ENCODE data around the gene TRIM71.
"Not testable (repeated sequence)": the region's sequence is repeated elsewhere in the genome, so short reads cannot be mapped to it uniquely, and the experiment has no call there.

Gene TRIM71

DNA sequence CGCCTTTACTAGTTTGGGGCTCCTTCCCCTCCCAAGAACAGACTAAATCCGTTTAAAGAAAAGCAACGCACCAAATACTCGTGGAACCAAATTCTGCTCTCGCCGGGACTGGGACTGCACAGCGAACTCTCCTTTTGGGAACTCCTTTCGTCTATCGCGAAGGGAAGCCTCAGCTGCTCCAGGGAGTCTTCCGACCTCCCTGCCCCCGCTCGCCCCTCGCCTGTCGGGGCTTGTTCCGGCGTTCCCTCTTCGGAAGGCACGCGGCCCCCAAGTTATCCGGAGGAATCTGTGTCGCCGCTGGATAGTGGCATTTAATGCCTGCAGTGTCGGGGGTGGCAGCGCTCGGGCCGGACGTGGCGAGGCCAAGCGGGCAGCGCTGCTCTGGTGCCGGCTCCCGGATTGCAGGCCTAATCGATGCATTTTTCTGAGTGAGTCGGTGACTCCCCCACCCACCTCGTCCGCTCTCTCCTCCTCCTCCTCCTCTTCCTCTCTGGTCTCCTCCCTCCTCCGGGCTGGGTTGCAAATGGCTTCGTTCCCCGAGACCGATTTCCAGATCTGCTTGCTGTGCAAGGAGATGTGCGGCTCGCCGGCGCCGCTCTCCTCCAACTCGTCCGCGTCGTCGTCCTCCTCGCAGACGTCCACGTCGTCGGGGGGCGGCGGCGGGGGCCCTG, at the start of gene TRIM71:
TRIM71 (plus strand) TSS at position 440 of the 671 bp plus-strand sequence; CDS start at position 524, 84 bp downstream.
- peak; percentile 42 for DNase-seq

DNA sequence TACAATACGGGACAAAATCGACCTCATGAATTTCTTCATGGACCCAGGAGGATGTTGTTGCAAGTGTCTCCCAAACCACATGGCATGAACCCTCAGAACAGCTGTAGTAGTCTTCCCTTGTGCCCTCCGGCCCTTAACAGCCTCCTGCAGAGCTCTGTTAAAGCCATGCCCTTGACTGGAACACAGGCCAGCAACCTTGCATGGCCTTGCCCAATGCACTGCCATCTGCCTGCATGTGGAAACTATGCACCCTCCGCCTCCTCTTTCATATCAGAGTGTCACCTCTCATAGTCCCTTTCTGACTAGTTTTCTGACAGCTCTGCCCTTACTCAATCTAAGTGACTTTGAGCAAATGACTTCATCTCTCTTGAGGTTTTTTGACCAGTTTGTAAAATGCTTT, 39.4 kb upstream of the TRIM71 start:
- peak; percentile 53 for DNase-seq

DNA sequence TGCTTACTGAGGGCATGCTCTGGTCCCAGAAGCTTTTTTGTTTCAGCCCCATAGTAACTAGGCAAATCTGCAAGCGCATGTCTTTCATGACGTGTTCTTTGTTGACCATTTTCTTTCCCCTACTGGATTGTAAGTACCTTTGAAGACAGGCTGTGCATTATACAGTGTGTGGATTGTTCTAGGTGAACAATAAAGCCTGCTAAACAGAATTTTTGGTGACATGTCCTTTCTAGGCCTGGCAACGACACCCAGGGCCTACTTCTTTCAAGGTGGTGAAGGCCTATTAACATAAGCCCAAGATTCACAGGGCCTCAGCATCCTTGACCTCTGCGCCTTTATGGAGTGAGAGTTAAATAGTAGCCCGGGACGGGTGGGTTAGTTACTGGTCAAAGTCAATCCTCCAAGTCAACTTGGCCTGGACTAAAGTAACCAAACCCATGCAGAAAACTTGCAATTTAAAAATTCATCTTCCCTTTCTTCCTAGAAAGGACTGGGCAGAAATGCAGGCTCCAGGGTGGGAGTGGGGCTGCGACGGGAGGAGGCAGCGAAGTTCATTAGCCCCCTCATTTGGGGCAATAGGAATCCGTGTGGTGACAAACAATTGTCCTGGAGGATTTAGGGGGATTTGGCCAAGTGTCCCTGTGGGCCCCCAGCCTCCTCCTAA, 37.6 kb upstream of the TRIM71 start:
- no peak for DNase-seq

DNA sequence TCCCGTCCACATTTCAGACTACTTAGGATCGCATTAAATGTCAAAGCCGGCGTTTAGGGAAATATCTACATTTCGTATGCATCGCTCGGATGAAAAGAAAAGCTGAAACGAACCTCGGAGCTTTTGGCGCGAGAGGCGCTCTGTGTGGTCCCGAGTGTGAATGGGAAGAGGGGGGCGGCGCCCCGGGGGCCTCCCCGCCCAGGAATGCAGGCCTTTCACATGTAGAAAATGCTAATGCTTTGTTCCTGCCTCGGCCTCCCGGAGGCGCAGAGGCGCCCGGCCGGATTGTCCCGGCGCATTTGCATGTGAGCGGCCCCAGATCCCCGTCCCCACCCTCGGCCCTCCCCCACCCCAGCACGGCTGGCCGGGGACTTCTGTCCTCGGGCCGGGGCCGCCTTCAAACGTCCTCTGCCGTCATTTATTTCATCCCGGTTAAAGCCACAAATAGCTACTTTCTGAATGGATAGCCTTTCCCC, 37.0 kb upstream of the TRIM71 start:
- DNase-seq, result peak; percentile 17

DNA sequence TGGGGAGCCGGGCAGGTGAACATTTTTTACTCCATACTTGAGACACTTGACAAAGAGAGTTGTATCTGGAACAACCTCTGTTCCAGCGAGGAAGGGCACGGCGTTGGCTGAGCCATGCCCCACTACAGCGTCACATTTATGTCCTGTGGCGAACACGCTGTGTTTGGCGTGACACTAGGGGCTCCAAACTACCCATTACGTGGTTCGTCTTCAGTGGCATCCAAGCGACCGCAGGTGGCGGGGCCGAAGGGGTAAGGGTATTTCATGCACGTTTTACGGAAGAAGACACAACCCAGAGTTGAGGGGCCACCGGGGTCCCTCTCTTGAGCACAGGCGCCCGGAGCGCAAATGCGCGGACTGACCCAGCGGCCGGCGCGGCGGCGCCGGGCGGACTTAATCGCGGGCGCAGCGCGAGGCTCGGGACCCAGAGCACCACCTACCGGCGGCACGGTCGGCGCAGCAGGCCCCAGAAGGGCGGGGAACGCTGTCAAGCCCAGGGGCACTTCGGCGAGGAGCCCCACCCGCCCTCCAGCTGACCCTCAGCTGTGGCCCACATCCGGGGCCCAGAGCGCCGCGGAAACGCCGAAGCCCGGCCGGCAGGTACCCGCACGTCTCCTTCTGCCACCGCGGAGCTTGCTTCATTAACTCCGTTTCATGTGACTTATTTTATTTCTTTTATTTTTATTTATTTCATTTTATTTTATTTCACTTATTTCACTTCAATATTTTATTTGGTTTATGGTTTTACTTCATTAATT, 36.4 kb upstream of the TRIM71 start:
- DNase-seq, result peak; percentile 80

DNA sequence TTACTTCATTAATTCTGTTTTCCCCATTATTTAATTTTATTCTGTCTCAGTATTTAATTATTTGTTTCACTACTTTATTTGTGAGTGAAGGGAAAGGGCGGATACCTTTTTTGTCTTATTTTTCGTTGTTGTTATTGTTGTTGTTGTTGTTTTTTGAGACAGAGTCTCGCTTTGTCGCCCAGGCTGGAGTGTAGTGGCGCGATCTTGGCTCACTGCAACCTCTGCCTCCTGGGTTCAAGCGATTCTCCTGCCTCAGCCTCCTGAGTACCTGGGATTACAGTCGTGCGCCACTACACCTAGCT, 35.9 kb upstream of the TRIM71 start:
- not testable (repeated sequence) for DNase-seq

DNA sequence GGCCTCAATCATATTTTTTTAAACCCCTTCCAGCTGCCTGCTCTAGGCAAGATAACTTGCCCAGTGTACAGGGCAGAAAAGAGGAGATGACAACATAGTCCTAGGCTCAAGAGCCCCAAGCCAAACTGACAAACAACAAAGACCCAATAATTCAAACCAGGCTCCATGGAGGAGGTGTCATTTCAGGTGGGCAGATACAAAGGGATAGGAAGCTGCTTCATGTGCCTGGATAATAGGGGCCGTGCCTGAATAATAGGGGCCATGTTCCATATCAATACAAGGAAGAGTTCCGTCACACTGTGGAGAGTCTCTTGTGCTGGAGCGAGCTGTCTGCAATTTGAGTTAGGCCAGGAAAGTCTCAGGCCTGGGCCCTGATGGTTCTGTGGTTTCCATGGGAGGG, 35.4 kb upstream of the TRIM71 start:
- DNase-seq, result no peak

DNA sequence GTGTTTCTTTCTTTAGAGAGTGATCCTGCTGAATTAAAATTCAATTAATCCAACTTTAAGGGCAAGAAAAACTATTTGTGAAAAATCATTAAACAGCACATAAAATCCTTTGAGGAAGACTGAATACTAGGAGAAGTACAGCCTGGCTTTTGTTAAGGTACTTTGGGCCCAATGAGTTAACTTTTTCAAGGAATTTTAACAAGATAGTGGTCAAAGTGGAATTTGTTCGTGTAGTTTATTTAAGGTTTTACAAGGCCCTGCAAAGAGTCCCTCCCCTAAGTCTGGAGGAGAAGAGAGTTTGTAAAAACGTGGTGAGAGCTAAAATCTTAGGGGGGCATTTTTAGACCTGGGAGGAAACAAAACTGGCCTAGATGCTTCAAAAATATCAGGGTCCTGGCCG, 26.0 kb upstream of the TRIM71 start:
- DNase-seq, result no peak

DNA sequence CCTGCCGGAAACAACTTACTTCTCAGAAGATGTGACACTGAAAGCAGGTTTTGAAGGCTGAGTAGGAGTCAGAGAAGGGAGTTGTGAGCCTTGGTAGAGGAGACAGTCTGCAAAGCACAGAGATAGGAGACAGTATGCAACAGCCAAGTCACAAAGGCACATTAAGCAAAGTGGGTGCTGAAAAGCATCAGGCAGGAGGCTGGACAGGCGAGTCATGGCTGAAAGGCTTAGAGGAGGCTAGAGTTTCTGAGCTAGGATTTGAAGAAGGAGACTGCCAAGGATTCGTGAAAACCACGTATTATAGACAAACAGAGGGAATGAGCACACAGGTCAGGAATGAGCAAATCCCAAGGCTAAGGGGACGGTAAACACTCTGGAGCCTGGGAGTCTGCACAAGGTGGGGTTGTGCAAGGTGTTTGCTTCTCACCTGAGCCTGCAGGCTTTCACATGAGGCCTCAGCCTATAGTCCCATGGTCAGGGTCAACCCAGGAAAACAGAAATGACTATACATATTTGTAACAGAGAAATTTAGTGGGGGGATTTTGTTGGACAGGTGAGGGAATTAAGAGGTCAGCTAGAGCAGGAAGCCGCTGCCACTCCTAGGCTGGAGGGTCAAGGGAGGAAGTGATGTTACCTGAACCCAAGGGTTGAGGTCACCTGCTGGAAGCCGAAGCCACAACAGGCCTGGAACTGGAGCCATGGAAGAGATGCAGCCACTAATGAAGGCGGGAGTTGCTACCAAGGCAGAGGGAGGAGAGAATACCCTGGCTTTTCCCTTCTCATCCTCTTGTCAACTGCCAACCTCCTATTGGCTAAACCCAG, 23.1 kb upstream of the TRIM71 start:
- DNase-seq, result no peak

DNA sequence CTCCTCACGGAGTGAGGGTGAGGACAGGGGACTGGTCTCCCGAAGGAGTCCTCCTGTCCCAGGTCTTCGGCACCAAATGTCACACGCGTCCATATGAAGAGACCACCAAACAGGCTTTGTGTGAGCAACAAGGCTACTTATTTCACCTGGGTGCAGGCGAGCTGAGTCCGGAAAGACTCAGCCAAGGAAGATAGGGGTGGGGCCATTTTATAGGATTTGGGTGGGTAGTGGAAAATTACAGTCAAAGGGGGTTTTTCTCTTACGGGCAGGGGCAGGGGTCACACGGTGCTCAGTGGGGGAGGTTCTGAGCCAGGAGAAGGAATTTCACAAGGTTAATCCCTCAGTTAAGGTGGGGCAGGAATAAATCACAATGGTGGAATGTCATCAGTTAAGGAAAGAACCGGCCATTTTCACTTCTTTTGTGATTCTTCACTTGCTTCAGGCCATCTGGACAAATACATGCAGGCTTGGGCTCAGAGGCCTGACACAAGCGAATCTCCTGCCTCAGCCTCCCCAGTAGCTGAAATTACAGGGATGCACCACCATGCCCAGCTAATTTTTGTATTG, 21.3 kb upstream of the TRIM71 start:
- DNase-seq, result not testable (repeated sequence)

DNA sequence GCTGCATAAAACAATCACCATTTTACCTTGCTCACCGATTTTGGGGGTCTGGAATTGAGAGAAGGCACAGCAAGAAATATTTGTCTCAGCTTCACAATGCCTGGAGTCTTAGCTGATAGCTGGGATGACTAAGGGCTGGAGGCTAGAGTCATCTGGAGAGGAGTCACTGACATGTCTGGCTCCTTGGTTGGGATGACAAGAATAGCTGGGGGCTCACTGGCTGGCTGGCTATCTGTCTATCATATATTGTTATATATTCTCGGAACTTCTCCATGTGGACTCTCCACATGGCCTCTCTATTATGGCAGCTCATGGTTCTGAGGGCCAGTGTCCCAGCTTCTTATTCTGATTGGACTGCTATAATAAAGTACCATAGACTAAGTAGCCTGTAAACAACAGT, 20.0 kb upstream of the TRIM71 start:
- DNase-seq, result no peak

DNA sequence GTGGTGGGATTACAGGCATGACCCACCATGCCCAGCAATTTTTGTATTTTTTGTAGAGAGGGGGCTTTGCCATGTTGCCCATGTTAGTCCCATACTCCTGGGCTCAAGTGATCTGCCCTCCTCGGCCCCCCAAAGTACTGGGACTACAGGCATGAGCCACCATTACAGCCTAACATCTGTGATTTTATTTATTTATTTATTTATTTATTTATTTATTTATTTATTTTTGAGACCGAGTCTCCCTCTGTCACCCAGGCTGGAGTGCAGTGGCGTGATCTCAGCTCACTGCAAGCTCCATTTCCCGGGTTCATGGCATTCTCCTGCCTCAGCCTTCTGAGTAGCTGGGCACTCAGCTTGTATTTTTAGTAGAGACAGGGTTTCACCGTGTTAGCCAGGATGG, 16.4 kb upstream of the TRIM71 start:
- not testable (repeated sequence) for DNase-seq

DNA sequence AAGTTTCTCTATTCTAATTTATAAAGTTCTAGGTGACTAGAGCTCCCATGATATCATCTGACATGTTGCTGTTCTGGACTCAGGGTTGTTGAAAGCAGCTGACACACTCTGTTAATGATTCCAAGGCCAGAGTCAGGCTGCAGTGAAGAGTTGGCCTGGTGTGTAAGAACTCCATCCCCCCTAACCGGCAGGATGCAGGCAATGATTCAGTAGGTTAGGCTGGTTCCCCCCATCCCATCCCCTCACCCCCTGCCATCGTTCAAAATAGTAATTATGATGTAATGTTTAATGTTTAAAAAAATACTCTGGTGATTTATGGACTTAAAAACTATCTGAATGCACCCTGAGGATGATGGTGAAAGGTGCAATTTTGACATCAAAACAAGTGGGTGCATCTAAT, 4.6 kb upstream of the TRIM71 start:
- DNase-seq, result no peak

DNA sequence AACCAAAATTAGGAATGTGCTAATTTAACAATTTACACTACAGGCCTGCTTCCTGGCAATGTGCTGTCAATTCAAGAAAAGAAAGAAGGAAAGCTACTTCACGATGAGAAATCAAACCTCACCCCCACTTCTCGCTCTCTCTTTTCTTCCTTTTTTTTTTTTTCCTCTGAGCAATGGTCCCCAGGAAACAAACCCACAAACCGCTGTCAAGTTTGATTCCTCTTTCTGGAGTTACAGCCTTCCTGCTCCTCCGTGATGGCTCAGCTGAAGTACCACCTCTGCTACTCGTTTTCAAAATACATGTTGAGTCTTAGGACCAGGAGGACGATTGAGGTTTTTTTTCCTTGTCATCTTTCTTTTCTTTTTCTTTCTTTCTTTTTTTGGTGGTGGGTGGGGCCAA, 3.4 kb upstream of the TRIM71 start:
- no peak for DNase-seq

DNA sequence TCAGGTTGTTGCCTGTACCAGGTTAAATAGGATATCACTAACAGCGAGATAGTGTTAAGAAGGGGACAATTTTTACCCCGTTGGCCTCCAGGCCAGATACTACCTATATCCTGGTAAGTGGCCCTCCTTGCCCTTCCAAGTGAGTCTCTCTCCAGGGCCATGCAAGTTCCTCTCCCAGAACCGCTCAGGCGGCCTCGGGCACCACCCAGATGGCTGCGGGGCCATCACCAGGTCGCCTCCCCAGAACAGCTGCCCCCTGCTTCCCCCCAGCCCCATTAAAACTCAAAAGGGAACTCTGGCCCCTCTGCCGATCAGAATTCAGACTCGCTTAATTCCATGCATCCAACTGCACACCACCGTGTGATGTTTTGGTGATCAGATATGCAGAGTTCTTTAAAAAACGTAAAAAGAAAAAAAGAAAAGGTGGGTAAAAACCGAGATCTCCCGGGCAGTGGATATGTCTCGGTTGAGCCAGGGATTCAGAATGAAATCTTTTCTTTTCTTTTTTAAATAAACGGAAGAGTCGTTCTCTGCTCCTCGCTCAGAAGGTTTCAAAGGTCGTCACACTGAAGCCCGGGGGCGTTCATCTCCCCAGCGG, 1.9 kb upstream of the TRIM71 start:
- DNase-seq, result no peak

DNA sequence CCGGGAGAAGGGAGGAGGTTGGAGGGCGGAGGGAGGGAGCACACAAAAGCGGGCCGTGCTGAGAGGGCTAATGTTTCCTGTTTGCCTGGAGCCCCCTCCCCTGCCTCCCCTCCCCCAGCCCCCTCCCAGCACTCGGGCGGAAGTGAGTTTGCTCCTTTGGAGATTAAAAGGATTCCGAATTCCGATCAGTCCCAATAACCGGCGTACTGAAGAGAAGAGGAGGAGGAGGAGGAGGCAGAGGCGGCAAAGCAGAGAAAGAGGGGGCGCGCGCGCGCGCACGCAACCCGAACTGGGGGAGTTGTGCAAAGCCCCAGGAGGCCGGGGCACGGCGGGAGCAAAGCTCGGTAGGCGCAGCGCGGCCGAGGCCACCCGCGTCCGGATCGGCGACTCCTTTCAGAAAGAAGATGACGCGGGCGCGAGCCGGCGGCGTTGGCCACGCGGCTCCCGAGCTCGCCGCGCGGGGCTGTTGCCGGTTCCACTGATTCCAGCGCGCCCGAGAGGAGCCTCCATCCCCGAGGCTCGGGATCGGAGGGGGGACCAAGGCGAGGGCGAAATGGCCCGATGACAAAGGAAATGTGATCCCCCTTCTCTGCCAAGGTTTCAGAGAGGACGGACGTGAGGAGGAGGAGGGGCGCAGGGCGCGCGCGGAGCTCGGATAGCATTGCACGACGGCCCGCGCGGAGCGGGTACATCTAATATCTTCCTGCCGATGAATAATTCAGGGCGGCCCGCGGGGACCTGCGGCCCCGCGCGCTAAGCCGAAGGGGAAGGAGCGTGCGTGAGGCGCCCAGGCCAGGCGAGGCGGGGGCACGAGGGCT, 1.1 kb upstream of the TRIM71 start:
- peak; percentile 34 for DNase-seq

DNA sequence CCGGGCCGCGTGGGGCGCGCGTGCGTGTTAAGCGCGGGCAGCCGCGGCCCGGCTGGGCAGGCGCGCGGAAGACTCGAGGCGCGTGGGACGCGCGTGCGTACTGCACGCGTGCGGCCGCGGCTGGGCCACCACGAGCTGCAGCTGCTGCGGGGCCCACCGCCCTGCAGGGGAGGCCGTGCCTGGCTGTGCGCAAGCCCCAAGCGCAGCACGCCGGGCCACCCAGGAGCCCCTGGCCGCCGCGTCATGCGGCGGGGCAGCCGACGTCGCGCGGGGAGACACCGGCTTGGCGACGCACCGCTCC, 590 bp upstream of the TRIM71 start:
- peak; percentile 7 for DNase-seq

DNA sequence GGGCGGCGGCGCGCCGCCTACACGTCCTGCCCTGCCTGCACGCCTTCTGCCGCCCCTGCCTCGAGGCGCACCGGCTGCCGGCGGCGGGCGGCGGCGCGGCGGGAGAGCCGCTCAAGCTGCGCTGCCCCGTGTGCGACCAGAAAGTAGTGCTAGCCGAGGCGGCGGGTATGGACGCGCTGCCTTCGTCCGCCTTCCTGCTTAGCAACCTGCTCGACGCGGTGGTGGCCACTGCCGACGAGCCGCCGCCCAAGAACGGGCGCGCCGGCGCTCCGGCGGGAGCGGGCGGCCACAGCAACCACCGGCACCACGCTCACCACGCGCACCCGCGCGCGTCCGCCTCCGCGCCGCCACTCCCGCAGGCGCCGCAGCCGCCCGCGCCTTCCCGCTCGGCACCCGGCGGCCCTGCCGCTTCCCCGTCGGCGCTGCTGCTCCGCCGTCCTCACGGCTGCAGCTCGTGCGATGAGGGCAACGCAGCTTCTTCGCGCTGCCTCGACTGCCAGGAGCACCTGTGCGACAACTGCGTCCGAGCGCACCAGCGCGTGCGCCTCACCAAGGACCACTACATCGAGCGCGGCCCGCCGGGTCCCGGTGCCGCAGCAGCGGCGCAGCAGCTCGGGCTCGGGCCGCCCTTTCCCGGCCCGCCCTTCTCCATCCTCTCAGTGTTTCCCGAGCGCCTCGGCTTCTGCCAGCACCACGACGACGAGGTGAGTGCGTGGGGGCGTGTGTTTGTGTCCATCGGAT, 602 bp downstream of the TRIM71 start:
- peak; percentile 20 for DNase-seq

DNA sequence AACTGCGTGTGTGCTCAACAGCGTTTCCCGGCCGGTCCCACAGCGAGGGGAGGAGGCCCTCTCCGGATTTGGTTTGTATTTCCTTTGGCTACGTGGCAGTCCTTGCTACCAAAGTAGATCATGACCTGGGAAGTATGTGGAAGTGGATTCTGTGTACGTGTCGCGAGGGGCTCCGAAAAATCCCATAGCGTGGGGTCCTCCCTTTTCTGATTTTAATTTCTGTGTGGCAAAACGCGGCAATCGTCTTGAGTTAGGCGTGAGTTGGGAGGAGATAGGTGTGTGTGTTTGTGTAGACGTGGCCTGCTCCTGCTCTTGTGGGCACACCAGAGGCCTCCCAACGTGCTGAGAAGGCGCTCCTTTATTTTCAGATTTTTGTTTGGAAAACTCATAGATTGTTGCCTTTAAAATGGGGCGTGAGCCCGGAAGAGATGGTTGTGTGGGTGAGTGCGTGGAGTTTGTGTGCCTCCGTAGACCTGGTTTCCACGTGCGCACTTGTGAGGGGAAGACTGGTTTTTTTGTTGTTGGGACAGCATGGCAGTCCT, 1.2 kb downstream of the TRIM71 start:
- DNase-seq, result no peak

DNA sequence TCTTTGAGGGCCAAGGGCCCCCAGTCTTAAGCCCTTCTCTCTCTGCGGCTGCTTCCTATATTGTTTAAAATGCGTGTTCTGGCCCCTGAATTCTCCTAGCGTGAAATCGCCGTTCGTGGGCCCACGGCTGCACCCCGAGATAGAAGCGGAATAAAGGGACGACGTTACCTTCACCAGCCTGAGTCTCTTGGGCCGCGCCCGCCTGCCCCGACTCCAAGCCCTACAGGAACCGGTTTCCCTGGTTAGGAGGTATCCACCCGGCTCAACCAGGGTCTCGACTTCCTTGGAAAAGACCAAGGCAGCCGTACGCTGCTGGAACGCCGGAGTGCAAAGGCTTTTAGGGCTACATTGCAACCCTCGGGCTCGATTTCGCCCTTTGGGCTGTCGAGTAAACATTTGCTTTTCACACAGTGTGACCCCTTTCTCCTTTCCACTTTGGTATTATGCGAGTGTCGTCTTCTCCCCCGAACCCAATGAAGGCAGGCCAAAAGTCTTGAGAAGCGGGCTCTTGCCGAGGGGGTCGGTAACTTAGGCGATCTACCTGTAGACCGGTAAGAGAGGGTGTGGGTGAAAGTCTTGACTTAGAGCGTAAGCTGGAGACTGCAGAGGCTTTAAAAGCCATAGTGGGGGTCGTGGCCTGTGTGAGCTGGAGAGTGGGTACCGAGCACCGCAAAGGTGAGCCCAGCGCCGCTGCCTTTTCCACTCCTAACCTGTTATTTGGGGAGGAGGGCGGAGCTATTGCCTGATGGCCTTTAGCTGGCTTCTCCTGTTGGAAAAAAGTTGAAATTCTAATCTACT, 2.0 kb downstream of the TRIM71 start:
- no peak for DNase-seq

All from activated CD4-positive, alpha-beta T cell treated with anti-CD3 and anti-CD28 coated beads for 48 hours (primary cell).